Fibroblast of pulmonary artery (primary cell): Measurements from ENCODE around the gene WAPL.

ENCODE experiments used
- DNase-seq: peaks from one replicate; pipeline ENCODE4 v3.0.0-alpha.2; 2010; ENCODE audit warnings: low read depth
- H3K4me3 ChIP-seq: replicated peaks from 2 replicates; pipeline ENCODE4 v1.5.1; 2011; ENCODE audit warnings: low read depth, mild to moderate bottlenecking, control low read depth, low read length, moderate library complexity
- TF ChIP-seq, protein P1 (sequence below): IDR thresholded peaks from 2 replicates; pipeline ENCODE4 v1.5.1; 2011; ENCODE audit warnings: mild to moderate bottlenecking, control low read depth, low read length, inconsistent platforms; ENCODE audit errors: missing control alignments

Gene WAPL

GRCh38 chr10:86397120-86397519, 124.5 kb downstream of the WAPL start:
- TF ChIP-seq, protein P1, sequence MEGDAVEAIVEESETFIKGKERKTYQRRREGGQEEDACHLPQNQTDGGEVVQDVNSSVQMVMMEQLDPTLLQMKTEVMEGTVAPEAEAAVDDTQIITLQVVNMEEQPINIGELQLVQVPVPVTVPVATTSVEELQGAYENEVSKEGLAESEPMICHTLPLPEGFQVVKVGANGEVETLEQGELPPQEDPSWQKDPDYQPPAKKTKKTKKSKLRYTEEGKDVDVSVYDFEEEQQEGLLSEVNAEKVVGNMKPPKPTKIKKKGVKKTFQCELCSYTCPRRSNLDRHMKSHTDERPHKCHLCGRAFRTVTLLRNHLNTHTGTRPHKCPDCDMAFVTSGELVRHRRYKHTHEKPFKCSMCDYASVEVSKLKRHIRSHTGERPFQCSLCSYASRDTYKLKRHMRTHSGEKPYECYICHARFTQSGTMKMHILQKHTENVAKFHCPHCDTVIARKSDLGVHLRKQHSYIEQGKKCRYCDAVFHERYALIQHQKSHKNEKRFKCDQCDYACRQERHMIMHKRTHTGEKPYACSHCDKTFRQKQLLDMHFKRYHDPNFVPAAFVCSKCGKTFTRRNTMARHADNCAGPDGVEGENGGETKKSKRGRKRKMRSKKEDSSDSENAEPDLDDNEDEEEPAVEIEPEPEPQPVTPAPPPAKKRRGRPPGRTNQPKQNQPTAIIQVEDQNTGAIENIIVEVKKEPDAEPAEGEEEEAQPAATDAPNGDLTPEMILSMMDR: no peak
- no peak for DNase-seq
- H3K4me3 ChIP-seq: no peak overlapping the region

DNA sequence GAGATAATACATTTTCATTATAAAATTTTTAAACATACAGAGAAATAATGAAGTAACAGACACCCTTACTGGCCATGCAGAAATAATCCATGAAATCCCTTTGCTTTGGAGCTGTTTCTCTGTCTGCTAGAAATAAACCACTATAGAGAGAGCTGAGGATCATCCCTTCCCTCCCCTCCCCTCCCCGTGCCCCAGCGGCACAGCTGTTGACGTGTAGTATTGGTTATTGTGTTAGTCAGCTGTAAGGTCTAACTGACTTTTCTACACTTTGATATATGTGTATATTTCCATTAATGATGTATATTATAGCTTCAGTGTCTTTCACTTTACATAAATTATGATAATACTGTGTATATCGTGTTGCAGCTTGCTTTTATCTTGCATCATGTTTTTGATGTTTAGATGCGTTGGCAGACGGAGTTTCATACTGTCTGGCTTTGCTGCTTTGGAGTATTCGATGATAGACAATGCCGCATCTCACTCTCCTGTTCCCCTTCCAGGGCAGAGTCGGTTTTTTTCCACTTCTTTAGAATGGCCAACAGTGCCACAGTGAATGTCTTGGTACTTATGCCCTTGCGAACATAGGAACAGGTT, 127.6 kb downstream of the WAPL start:
- TF ChIP-seq, protein P1: no peak
- H3K4me3 ChIP-seq: no peak overlapping the region
- DNase-seq: no peak

DNA sequence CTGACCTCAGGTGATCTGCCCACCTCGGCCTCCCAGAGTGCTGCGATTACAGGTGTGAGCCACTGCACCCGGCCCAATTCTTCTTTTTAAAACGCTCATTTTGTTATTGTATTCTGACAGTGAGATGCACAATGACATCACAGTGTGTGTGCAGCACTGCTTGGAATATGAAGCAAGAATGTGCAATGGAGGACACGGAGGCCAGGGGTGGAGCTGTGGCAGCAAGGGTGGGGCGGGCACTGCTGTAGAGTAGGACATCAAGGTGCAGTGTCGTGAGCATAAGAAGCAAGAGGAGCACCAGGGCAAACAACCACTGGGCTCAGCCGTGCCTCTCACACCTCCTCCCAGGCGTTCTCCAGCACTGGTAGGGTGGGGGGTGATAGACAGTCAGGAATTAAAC, 128.2 kb downstream of the WAPL start:
- no peak overlapping the region for H3K4me3 ChIP-seq
- TF ChIP-seq, protein P1: no peak
- no peak for DNase-seq

- no peak overlapping the region for H3K4me3 ChIP-seq
- no peak for DNase-seq
- TF ChIP-seq, protein P1: no peak
Observed at GRCh38 chr10:86392723-86393094, 128.9 kb downstream of the WAPL start.

DNA sequence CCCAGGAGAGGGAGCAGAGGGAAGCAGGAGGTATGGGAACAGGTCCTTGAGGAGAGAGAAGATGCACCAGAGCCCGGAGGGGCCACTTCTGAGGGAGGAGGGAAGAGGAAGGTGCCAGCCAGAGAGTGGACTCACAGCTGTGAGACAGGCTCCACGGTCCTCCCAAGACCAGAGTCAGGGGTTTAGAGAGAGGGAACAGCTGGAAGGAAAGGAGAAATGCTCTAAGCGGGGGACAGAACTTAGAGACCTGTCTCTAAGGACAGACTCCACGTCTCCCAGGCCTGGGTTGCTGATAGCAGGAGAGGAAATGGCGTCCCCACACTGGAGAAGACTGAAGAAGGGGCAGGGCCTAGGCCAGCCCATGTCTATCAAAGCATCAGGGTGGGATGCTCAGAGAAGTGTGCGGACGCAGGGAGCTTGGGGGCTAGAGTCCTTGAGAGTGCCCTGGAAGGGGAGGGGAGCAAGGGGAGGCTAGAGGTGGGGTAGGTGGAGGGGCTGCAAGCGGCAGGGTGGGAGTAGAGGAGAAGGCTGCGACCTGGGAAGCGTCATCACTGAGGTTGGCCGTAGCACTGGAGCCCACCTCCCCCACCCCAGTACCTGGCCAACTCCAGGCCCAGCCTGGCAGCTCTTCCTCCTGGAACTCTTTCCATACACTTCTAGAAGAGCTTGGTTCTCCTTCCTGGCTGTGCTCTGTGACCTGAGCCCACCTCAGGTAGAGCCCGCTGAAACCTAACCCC, 129.4 kb downstream of the WAPL start:
- no peak overlapping the region for H3K4me3 ChIP-seq
- TF ChIP-seq, protein P1: no peak
- DNase-seq: no peak

DNA sequence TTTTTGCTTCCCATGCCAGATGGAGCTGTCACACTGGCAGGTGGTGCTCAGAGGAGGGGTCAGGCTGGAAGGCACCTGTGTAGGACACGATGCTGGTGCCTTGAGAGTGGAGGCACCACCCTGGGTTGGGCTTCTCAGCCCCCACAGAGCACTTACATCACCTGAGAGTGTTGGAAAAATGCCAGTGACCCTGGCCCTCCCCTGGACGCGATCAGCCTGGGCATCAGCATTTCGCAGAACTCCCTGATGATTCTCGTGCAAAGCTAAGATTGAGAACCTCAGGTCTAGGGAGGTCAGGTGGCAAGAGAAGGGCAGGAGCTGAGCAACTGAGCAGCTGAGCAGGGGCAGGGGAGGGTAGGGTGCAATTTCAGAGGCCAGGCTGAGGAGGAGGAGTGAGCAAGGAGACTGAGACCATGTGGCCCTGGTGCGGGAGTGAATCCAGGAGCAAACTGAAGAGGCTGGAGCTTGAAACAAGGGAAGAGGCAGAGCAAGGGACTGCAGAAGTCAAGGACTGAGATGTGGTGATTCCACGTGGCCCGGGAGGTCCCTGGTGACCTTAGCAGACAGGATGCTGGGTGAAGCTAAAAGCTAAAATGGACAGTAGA, 130.3 kb downstream of the WAPL start:
- no peak overlapping the region for H3K4me3 ChIP-seq
- TF ChIP-seq, protein P1: no peak
- no peak for DNase-seq
